ENCODE results near the gene COMT. TPM values are rescaled to one million over a fixed set of nuclear protein-coding genes. Genes with fewer than 3 reads are reported as not detected.

COMT gene
- total RNA-seq, 2 experiments from 2014 or later = 71.8 to 74.8 TPM

DNA sequence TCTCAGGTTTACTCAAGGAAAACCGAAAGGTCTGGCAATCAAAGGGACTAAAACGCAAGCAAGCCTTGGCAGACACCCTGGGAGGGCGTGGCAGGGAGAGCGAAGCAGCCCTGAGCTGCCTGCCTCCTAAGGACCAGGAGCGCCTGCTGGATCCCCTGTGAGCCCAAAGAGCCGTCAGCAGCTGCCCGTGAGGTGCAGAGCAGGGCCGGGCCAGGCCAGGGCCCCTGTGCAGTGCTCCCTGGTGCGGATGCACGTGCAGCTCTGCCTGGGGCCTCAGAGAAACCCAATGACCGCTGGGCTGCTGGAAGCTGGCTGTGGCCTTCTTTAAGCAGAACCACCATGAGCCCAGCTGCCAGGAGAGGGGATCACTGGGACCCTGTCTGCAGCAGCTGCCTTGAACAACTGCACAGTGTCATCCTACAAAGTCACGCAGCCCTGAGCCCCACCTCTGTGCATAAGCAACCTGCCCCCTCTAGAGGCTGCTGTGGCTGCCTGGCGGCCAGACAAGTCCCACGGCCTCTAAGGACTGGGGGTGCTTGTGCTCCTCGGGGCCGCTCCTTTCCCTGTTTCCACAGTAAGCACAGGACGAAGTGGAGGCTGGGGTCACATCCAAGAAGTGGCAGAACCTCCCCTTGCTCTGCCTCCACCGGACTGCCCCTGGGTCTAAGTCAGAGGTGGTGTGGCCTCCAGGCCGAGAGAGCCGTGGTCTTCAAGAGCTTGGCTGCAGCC is 29.1 kb upstream of the COMT start:
- no peaks in the 10 kb centered on the region for H3K9me3 Mint-ChIP-seq
- ChIA-PET CTCF (interaction anchor here (0.6 to 3.9 kb wide), 8 partner anchors 19 to 182 kb away, joined by 3 to 27 read pairs (median 5); no protein-coding TSS in a partner anchor), POLR2A (no interaction called here)
- no peak overlapping the region for H3K27ac Mint-ChIP-seq
- H3K36me3 Mint-ChIP-seq (ENCODE audit: low read depth) = peaks cover 21% of the 10 kb centered on the region
- no peak for DNase-seq
- H3K27me3 Mint-ChIP-seq = no peaks in the 10 kb centered on the region
- peaks cover 4% of the 10 kb centered on the region for H3K4me1 Mint-ChIP-seq
- no peak overlapping the region for H3K4me3 Mint-ChIP-seq

DNA sequence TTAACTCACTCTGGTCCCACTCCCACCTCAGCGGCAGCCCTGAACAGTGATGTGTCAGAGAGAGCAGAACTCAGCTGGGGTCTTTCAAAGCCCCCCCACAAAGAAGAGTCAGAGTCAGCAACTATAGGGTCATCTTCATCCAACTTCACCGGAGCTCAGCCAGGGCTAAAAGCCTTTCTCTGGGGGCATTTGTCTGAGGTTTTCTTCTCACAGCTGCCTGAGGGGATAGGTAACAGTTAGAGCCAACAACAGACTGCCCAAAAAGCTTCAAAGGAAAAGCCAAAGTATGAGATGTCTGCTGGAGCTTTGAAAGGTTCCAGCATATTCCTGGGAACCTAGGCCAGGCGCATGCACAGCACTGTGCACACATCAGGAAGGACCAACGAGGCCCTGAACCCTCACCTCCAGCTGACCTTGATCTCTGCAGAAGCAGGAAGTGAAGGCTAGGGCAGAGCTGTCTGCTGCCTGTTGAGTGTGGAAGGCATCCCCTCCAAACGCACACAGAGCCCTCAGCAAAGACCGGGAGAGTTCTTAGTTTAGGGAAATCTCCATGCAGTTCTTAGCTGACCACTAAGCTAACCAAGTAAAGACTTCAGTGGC is 28.1 kb upstream of the COMT start:
- Mint-ChIP-seq H3K27ac (no peak overlapping the region), H3K36me3 (ENCODE audit: low read depth) (peaks cover 23% of the 10 kb centered on the region), H3K27me3 (no peaks in the 10 kb centered on the region), H3K9me3 (no peaks in the 10 kb centered on the region), H3K4me1 (peaks cover 4% of the 10 kb centered on the region), H3K4me3 (no peak overlapping the region)
- no peak for DNase-seq
- ChIA-PET CTCF (interaction anchor here (1.2 to 3.9 kb wide), 4 partner anchors 18 to 183 kb away, joined by 3 to 17 read pairs (median 6); no protein-coding TSS in a partner anchor), POLR2A (no interaction called here)

DNA sequence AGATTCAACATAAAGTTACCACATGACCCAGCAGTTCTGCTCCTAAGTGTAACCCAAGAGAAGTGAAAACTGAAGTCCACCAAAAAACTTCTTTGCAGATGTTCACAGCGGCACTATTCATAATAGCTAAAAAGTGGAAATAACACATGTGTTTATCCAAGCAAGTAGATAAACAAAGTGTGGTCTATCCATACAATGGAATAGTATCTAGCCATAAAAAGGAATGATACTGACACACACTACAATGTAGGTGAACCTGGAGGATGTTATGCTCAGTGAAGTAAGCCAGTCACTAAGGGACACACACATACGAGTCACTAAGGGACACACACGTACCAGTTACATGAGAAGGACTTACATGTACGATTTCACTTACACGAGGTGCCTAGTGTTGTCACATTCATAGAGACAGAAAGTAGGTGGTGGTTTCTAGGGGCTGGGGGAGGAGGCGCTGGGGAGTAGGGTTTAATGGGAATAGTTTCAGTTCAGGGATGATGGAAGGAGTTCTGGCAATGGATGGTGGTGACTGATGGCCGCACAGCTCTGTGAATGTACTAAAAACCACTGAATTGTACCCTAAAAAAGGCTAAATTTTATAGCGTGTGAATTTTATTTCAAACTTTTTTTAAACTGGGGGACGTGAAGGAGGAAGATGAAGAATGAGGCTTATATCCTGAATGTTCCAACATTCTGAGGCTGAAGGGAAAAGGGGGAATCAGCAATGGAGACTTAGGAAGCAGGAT is 27.2 kb upstream of the COMT start:
- CTCF ChIA-PET = interaction anchor here (1.8 to 3.9 kb wide), 2 partner anchors 17 to 184 kb away, joined by 5 to 17 read pairs; no protein-coding TSS in a partner anchor

DNA sequence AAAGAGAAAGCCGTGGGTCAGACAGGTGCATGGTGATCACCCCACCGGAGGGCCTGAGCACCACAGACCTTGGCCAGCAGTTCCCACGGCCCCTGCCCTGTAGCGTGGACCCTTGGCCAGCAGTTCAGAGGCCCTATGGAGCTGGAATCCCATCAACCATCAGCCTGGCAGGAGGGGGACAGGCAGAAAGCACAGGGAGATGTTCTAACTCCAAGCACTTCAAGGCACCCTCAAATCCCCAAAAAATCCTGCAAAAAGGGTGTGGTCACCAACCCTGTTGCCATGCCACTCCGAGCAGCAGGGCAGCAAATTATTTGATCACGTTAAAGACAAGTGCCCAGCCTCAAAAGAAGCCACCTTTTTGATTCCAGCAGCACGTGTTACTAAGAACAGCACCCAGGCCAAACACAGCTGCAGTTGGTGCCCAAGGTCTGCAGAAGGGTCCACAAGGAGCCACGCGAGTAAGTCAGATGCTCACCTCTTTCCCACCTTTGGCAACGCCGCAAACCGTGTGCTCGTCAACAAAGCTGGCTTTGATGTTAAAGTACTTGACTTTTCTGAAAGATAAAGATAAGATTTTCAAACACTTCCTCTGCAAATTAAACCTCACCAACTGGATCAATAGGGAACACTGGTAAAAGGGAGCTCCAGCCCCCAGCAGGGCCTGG is 26.2 kb upstream of the COMT start:
- POLR2A ChIA-PET = no interaction called here
- no peak for DNase-seq
- no peaks in the 10 kb centered on the region for H3K9me3 Mint-ChIP-seq
- no peak overlapping the region for H3K4me3 Mint-ChIP-seq
- H3K36me3 Mint-ChIP-seq (ENCODE audit: low read depth) = peaks cover 23% of the 10 kb centered on the region
- no peaks in the 10 kb centered on the region for H3K4me1 Mint-ChIP-seq
- H3K27me3 Mint-ChIP-seq = no peaks in the 10 kb centered on the region
- H3K27ac Mint-ChIP-seq = no peak overlapping the region
- CTCF ChIA-PET = interaction anchor here (3.9 kb wide), 1 partner anchor 185 kb away, joined by 17 read pairs; no protein-coding TSS in a partner anchor

More for the DNA sequence above, 27.2 kb upstream of the COMT start:
- Mint-ChIP-seq H3K4me3 (no peak overlapping the region), H3K4me1 (peaks cover 4% of the 10 kb centered on the region), H3K9me3 (no peaks in the 10 kb centered on the region), H3K27ac (no peak overlapping the region), H3K36me3 (ENCODE audit: low read depth) (peaks cover 23% of the 10 kb centered on the region), H3K27me3 (no peaks in the 10 kb centered on the region)
- POLR2A ChIA-PET = no interaction called here
- no peak for DNase-seq

DNA sequence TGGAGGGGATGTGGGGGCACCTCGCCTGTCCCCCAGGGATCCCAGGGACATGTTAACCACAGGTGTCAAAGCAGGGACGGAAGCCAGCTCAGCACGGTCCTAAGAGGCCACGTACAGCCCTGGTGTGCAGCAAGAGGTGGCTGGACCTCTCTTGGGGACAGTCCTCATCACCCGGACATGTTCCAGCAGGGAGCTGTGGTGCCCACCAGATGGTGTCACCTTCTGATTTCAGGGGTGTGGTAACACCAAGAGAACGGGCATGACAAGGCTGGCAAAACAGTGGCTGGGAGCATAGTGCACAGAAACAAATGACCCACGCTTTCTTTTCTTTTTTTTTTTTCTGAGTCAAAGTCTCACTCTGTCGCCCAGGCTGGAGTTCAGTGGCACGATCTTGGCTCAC is 25.6 kb upstream of the COMT start:
- Mint-ChIP-seq H3K4me1 (no peaks in the 10 kb centered on the region), H3K27me3 (no peaks in the 10 kb centered on the region), H3K4me3 (no peak overlapping the region), H3K27ac (no peak overlapping the region), H3K9me3 (no peaks in the 10 kb centered on the region), H3K36me3 (ENCODE audit: low read depth) (peaks cover 23% of the 10 kb centered on the region)
- POLR2A ChIA-PET = no interaction called here
- CTCF ChIA-PET = interaction anchor here (3.9 kb wide), 1 partner anchor 186 kb away, joined by 17 read pairs; no protein-coding TSS in a partner anchor
- no peak for DNase-seq

DNA sequence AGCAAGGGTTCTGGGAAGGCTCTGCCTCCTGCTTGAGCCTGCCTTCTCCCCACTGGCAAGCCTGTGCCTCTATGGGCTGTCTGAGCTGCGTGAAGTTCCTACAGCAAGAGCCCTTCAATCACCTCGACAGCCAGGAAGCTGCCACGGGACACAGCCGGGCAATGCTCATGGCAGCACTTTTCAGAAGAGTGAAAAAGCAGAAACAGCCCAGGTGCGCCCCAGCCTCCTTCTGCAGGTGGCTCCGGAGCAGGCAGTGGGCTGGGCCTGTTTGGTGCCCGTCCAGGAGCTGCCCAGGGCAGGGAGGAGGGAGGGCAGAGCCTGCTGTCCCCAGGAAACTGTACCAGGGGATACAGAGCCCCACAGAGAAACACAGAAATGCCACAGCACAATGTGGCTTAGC is 24.6 kb upstream of the COMT start:
- no peak for DNase-seq
- H3K36me3 Mint-ChIP-seq (ENCODE audit: low read depth) = peaks cover 21% of the 10 kb centered on the region
- no peaks in the 10 kb centered on the region for H3K9me3 Mint-ChIP-seq
- H3K4me1 Mint-ChIP-seq = no peaks in the 10 kb centered on the region
- CTCF ChIA-PET = interaction anchor here (2.4 kb wide), 1 partner anchor 186 kb away, joined by 7 read pairs; no protein-coding TSS in a partner anchor
- H3K4me3 Mint-ChIP-seq = no peak overlapping the region
- no peaks in the 10 kb centered on the region for H3K27me3 Mint-ChIP-seq
- POLR2A ChIA-PET = no interaction called here
- H3K27ac Mint-ChIP-seq = no peak overlapping the region

DNA sequence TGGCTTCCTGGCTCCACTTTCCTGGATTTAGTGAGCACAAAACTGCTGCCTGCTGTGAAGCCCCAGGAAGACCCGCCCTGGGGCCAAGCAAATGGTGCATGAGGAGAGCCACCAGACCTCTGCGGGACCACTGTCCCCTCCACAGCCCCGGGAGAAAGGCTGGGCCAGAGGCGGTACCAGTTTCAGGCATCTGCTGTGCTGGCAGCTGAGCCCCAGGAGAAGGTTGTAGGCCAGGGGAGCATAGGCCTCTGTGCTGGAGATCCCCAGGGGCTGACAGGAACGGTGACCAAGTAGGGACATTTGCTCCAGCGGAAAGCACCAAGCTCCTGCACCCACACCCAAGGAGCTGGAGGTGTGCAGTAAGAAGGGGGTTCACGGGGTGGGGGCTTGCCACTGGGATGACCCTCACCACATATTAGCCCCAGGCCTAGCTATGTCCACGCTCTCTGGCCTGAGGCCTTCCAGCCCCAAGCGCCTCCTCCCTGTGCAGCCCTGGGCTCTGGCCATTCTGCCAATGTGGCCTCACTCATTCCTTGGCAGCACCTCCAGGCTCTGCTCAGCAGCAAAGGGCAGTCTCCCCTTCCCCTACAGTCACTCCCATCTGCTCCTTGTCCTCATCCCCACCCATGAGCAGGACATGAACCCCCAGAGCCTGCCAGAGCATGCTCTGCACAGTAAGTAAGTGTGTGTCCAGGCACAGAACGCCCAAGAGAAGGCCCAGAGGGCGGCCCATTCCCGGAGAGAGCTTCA is 24.0 kb upstream of the COMT start:
- ChIA-PET POLR2A (no interaction called here), CTCF (interaction anchor here (2.4 kb wide), 1 partner anchor 187 kb away, joined by 7 read pairs; no protein-coding TSS in a partner anchor)
- H3K9me3 Mint-ChIP-seq = no peaks in the 10 kb centered on the region
- H3K27ac Mint-ChIP-seq = no peak overlapping the region
- H3K4me1 Mint-ChIP-seq = no peaks in the 10 kb centered on the region
- DNase-seq = no peak
- no peaks in the 10 kb centered on the region for H3K27me3 Mint-ChIP-seq
- H3K4me3 Mint-ChIP-seq = no peak overlapping the region
- H3K36me3 Mint-ChIP-seq (ENCODE audit: low read depth) = peaks cover 21% of the 10 kb centered on the region

DNA sequence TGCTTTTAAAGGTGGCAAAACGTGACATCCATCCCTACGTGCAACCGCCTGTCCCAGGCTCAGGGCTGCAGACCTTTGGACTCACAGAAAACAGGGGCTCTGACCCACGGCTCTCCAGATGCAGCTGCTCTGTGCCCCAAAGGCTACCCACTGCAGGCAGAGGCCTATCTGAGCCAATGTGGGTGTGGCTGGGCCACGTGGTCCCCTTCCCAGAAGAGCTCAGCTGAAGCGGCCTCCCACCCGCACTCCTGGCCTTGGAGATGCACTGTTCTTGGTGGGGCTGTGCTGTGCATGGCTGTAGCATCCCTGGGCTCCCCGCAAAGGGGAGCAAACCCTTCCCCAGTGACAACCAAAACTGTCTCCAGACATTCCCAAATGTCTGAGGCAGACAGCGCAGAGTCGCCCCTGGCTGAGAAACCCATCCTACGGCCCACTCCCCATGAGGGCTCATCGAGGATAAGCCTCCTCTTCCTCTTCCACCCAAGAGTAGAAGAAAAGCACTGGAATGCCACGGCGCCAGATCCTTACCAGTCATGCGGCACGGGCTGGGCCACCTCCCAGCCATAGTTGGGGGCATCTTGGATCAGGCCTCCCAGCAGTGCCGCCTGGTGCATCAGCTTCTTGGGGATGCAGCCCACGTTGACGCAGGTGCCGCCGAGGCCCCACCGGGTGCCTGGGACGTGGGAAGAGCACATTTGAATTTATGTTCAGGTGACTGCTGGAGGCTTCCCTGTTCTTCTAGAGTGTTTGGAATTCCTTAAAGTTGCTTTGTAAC is 23.1 kb upstream of the COMT start:
- Mint-ChIP-seq H3K4me3 (no peak overlapping the region), H3K27ac (no peak overlapping the region), H3K36me3 (ENCODE audit: low read depth) (peaks cover 20% of the 10 kb centered on the region), H3K27me3 (no peaks in the 10 kb centered on the region), H3K9me3 (no peaks in the 10 kb centered on the region), H3K4me1 (no peaks in the 10 kb centered on the region)
- POLR2A ChIA-PET = no interaction called here
- CTCF ChIA-PET = interaction anchor here (0.6 to 2.4 kb wide), 3 partner anchors 15 to 188 kb away, joined by 3 to 7 read pairs (median 4); no protein-coding TSS in a partner anchor
- no peak for DNase-seq

DNA sequence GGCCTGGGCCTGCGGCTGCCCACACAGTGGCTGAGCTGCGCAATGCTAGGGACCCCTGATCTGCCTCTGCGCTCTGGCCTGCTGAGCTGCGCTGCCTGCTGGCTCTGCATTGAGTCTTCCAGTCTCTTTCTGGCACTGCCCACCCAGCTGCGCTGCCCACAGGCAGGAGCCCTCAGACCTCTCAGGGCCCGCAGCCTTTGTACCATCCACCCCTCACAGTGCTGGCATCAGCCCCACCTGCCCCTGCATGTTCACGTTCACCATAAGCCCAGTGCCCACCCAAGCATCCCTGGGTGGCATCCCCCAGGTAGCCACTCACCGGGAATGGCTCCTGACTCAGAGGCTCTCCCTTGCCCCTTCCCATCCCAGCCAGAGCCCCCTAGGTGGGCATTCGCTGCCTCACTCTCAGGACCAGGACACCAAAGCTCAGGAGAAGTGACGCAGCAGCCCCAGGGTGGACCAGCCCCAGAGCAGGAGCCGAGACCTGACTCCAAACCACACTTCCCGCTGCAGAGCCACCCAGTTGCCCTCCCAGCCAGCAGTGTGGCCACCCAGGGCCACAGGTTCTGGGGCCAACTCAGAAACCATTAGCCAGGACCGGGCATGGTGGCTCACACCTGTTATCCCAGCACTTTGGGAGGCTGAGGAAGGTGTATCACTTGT is 21.7 kb upstream of the COMT start:
- no peaks in the 10 kb centered on the region for H3K9me3 Mint-ChIP-seq
- no peak overlapping the region for H3K4me3 Mint-ChIP-seq
- no peak overlapping the region for H3K27ac Mint-ChIP-seq
- no peak for DNase-seq
- ChIA-PET CTCF (interaction anchor here (2.4 kb wide), 1 partner anchor 189 kb away, joined by 7 read pairs; no protein-coding TSS in a partner anchor), POLR2A (no interaction called here)
- no peaks in the 10 kb centered on the region for H3K27me3 Mint-ChIP-seq
- peaks cover 7% of the 10 kb centered on the region for H3K36me3 Mint-ChIP-seq (ENCODE audit: low read depth)
- no peaks in the 10 kb centered on the region for H3K4me1 Mint-ChIP-seq

DNA sequence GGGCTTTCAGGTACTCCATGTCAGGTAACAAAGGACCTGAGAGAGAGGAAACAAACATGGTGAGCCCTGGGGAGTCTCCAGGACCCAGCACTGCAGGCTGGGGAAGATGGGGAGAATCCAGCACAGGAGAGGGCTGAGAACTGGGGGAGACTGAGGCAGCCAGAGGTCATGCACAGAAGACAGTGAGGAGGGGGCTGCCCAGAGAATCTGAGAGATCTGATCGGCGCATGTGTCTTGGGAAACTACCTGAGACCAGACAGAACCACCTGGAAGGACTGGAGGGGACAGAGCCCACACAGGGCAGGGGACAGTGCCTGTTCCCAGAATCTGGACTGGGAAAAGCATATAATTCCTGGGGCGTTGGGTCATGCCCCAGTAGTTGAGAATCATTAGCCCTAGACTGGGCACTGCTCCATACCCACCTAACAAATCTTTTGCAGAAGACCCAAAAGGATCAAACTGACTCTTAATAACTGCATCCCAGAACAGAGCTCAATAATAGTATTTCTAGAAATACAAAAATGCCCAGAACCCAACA is 20.0 kb upstream of the COMT start:
- Mint-ChIP-seq H3K27ac (no peak overlapping the region), H3K27me3 (no peaks in the 10 kb centered on the region), H3K9me3 (no peaks in the 10 kb centered on the region), H3K4me3 (no peak overlapping the region), H3K36me3 (ENCODE audit: low read depth) (peaks cover 1% of the 10 kb centered on the region), H3K4me1 (no peaks in the 10 kb centered on the region)
- DNase-seq = no peak
- ChIA-PET CTCF (interaction anchor here (0.6 to 0.7 kb wide), 2 partner anchors 279 to 283 kb away, joined by 3 read pairs; no protein-coding TSS in a partner anchor), POLR2A (no interaction called here)

DNA sequence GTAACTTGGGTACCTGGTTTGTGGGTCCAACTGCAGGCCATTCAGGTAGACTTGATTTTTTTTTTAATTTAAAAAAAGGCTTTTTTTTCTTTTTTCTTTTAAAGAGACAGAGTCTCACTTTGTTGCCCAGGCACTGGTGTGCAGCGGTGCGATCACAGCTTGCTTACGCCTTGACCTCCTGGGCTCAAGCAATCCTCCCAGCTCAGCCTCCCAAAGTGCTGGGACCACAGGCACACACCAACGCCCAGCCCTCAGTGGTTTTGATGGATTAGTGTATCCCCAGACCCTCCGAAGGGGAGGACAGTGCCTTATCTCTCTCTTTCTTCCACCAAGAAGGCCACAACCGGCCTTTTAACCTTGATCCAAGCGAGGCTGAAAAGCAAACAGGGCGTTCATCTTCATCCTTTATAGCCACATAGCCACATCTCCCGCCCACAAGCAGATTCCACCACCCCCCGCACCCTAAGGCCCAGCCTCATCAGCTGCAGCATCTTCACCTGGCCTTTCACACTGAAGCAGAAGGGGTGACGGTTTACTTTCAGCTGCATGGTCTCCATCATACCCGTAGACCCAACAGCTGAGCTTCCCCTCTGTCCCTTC is 17.6 kb upstream of the COMT start:
- Mint-ChIP-seq H3K27me3 (no peaks in the 10 kb centered on the region), H3K36me3 (ENCODE audit: low read depth) (no peaks in the 10 kb centered on the region), H3K9me3 (no peaks in the 10 kb centered on the region), H3K4me1 (no peaks in the 10 kb centered on the region), H3K27ac (no peak overlapping the region), H3K4me3 (no peak overlapping the region)
- POLR2A ChIA-PET = no interaction called here
- CTCF ChIA-PET = no interaction called here
- no peak for DNase-seq

All from activated CD4-positive, alpha-beta T cell treated with anti-CD3 and anti-CD28 coated beads, Interleukin-2, amount 10 ng/mL, durations not matched to agents 7 days and 5 days (primary cell).